PC-9 (cell line): ENCODE measurements around the gene SLC6A17.

Experiments
- EZH2 ChIP-seq: fragments of 200-600 bp; sonication (generic); IDR thresholded peaks from 2 replicates; pipeline ENCODE4 v1.8.0; 2017; ENCODE audit warnings: antibody characterized with exemption, low read depth
- TF ChIP-seq, protein P1 (sequence below): fragments of 200-600 bp; sonication (generic); conservative IDR thresholded peaks from 2 replicates; pipeline ENCODE4 v1.6.1; 2017; ENCODE audit warnings: mixed run types, antibody characterized with exemption, mild to moderate bottlenecking, moderate library complexity

GRCh38 chr1:110163591-110163990, 13.3 kb downstream of the SLC6A17 start:
- TF ChIP-seq, protein P1, sequence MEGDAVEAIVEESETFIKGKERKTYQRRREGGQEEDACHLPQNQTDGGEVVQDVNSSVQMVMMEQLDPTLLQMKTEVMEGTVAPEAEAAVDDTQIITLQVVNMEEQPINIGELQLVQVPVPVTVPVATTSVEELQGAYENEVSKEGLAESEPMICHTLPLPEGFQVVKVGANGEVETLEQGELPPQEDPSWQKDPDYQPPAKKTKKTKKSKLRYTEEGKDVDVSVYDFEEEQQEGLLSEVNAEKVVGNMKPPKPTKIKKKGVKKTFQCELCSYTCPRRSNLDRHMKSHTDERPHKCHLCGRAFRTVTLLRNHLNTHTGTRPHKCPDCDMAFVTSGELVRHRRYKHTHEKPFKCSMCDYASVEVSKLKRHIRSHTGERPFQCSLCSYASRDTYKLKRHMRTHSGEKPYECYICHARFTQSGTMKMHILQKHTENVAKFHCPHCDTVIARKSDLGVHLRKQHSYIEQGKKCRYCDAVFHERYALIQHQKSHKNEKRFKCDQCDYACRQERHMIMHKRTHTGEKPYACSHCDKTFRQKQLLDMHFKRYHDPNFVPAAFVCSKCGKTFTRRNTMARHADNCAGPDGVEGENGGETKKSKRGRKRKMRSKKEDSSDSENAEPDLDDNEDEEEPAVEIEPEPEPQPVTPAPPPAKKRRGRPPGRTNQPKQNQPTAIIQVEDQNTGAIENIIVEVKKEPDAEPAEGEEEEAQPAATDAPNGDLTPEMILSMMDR, result no peak
- TF ChIP-seq EZH2, result no peak
